CD4-positive, alpha-beta T cell (primary cell): ENCODE data around the gene CLEC4M. TPM values are rescaled to one million over a fixed set of nuclear protein-coding genes. Genes with fewer than 3 reads are reported as not detected.
A peak's percentile ranks its signal among the peaks of the same experiment; 100 is the strongest.

Experiments used
- ATAC-seq: fragments of 200-7000 bp; cut with Tn5 transposase; one replicate; pipeline ENCODE4 v1.10.0; 2022; ENCODE audit warnings: mild to moderate bottlenecking; ENCODE audit not compliant: poor library complexity
- CTCF ChIA-PET: fragments of 350-600 bp; sonication (Branson Sonifier 250); formaldehyde crosslinking; loops from one replicate; lab custom pipeline; 2021; ENCODE audit warnings: antibody characterized with exemption, inconsistent platforms; lab: Charles Lee
- POLR2A ChIA-PET: fragments of 350-600 bp; sonication (Branson Sonifier 250); formaldehyde crosslinking; loops from one replicate; lab custom pipeline; 2021; ENCODE audit warnings: antibody characterized with exemption, inconsistent platforms; lab: Charles Lee
- DNase-seq, 14 experiments: peaks; one replicate each; pipeline ENCODE4 v3.0.0-alpha.2; 2013 to 2020; ENCODE audit warnings: mixed read lengths in 2 of 14
- H3K27ac ChIP-seq, 2 donors: one replicate each; pipeline versions ENCODE4 v1.5.1 to v1.7.0; 2013; ENCODE audit warnings: low read length in 2 of 2, low read depth in 1 of 2, mild to moderate bottlenecking in 1 of 2
- H3K27me3 ChIP-seq, 2 experiments: 1 replicate in 1 of 2; 2 replicates in 1 of 2; pipeline versions ENCODE4 v1.6.1 to v1.7.0; 2013; ENCODE audit warnings: low read length in 2 of 2, control low read depth in 1 of 2, mild to moderate bottlenecking in 1 of 2, moderate library complexity in 1 of 2; ENCODE audit not compliant: insufficient read depth in 2 of 2, control insufficient read depth in 1 of 2
- H3K36me3 ChIP-seq: one replicate; pipeline ENCODE4 v1.6.1; 2013; ENCODE audit warnings: low read length, control low read depth; ENCODE audit not compliant: insufficient read depth
- H3K4me1 ChIP-seq: one replicate; pipeline ENCODE4 v1.6.1; 2013; ENCODE audit warnings: low read length, control low read depth; ENCODE audit not compliant: insufficient read depth
- H3K4me3 ChIP-seq: one replicate; pipeline ENCODE4 v1.5.1; 2013; ENCODE audit warnings: mild to moderate bottlenecking, low read length, moderate library complexity
- H3K9me3 ChIP-seq, 2 experiments: 1 replicate in 1 of 2; 2 replicates in 1 of 2; pipeline versions ENCODE4 v1.6.1 to v1.7.0; 2013; ENCODE audit warnings: low read length in 2 of 2, mild to moderate bottlenecking in 2 of 2, control low read depth in 1 of 2, moderate library complexity in 1 of 2; ENCODE audit not compliant: control insufficient read depth in 1 of 2, insufficient read depth in 1 of 2
- H3K27ac Mint-ChIP-seq: one replicate; pipeline ENCODE4 v1.8.0; 2020; ENCODE audit warnings: mixed read lengths
- H3K27me3 Mint-ChIP-seq: one replicate; pipeline ENCODE4 v1.8.0; 2021; ENCODE audit warnings: mixed read lengths
- H3K36me3 Mint-ChIP-seq: one replicate; pipeline ENCODE4 v1.8.0; 2021; ENCODE audit warnings: low read depth, mixed read lengths
- H3K4me1 Mint-ChIP-seq: one replicate; pipeline ENCODE4 v1.8.0; 2021; ENCODE audit warnings: low read depth, mixed read lengths
- H3K4me3 Mint-ChIP-seq: one replicate; pipeline ENCODE4 v1.8.0; 2020; ENCODE audit warnings: mild to moderate bottlenecking, mixed read lengths
- H3K9me3 Mint-ChIP-seq: one replicate; pipeline ENCODE4 v1.8.0; 2020; ENCODE audit warnings: mixed read lengths
- CTCF ChIP-seq: fragments of 200-600 bp; IDR thresholded peaks from one replicate; pipeline ENCODE4 v1.8.0; 2022; ENCODE audit warnings: antibody characterized with exemption, mild to moderate bottlenecking
- intact Hi-C, 2 experiments: fragments of 100-400 bp; cut with DNase I in 1 of 2; cut with micrococcal nuclease in 1 of 2; formaldehyde crosslinking; loops; one replicate each; pipeline versions ENCODE4 v1.15.1 to v1.9.0; 2023 to 2025; cut with DNase I, micrococcal nuclease
- total RNA-seq, 174 experiments: library from RNA in 2 of 174; stranded (reverse) in 2 of 174; gene quantifications; one replicate each; pipeline ENCODE4 v1.2.3 and lab custom pipeline; 2021 to 2026

CLEC4M gene
- total RNA-seq, 2 experiments from 2014 or later, result not detected

GRCh38 chr19:7751157-7751783 is 11.8 kb upstream of the CLEC4M start:
- Histone ChIP-seq H3K4me1 (peaks cover 8% of the 10 kb centered on the region), H3K27ac (no peak overlapping the region), H3K27me3 (no peaks in the 10 kb centered on the region), H3K36me3 (no peaks in the 10 kb centered on the region), H3K9me3 (peaks cover 0 to 6% of the 10 kb centered on the region in 2 experiments), H3K4me3 (no peak overlapping the region)
- Mint-ChIP-seq H3K36me3 (peaks cover 4% of the 10 kb centered on the region), H3K4me1 (peaks cover 5% of the 10 kb centered on the region), H3K27ac (peak overlapping the region; percentile 13), H3K27me3 (peaks cover 15% of the 10 kb centered on the region), H3K4me3 (no peak overlapping the region), H3K9me3 (peaks cover 5% of the 10 kb centered on the region)
- TF ChIP-seq CTCF, result no peak
- ATAC-seq (peak; percentile 65), DNase-seq (peak in 6 of 14 experiments; percentile 11 to 73 (median 28))
- intact Hi-C loops, result no loop called here
- POLR2A ChIA-PET, result no interaction called here
- CTCF ChIA-PET, result interaction anchor here (0.7 kb wide), 1 partner anchor 19 kb away, joined by 3 read pairs; no protein-coding TSS in a partner anchor

DNA sequence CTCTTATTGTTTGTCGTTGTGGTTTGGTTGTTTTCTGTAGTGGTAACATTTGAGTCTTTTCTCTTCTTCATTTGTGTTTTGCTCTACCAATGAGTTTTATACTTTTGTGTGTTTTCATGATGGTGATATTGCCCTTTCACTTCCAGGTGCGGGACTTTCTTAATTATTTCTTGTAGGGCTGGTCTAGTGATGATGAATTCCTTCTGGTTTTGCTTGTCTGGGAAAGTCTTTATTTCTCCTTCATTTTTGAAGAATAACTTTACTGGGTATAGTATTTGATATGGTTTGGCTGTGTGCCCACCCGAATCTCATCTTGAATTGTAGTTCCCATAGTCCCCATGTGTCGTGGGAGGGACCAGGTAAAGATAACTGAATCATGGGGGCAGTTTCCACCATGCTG is 6.8 kb upstream of the CLEC4M start:
- H3K36me3 Mint-ChIP-seq, result peaks cover 22% of the 10 kb centered on the region
- ATAC-seq, result no peak
- no peak overlapping the region for H3K4me3 Mint-ChIP-seq
- peaks cover 3% of the 10 kb centered on the region for H3K4me1 Mint-ChIP-seq
- intact Hi-C loops, result no loop called here
- Histone ChIP-seq H3K9me3 (peaks cover 21 to 36% of the 10 kb centered on the region in 2 experiments), H3K27me3 (peaks cover 0 to under 1% of the 10 kb centered on the region in 2 experiments), H3K36me3 (no peaks in the 10 kb centered on the region), H3K4me3 (no peak overlapping the region), H3K4me1 (peaks cover 3% of the 10 kb centered on the region), H3K27ac (no peak overlapping the region)
- peaks cover 6% of the 10 kb centered on the region for H3K27me3 Mint-ChIP-seq
- no peak overlapping the region for H3K27ac Mint-ChIP-seq
- no peak for DNase-seq
- peaks cover 15% of the 10 kb centered on the region for H3K9me3 Mint-ChIP-seq
- ChIA-PET CTCF (no interaction called here), POLR2A (no interaction called here)
- TF ChIP-seq CTCF, result no peak

GRCh38 chr19:7757358-7757757 is 5.7 kb upstream of the CLEC4M start:
- Mint-ChIP-seq H3K9me3 (peaks cover 15% of the 10 kb centered on the region), H3K36me3 (peaks cover 22% of the 10 kb centered on the region), H3K4me1 (no peaks in the 10 kb centered on the region), H3K27ac (no peak overlapping the region), H3K4me3 (no peak overlapping the region), H3K27me3 (peaks cover 3% of the 10 kb centered on the region)
- H3K36me3 ChIP-seq, result no peaks in the 10 kb centered on the region
- intact Hi-C loops, result no loop called here
- no peak for TF ChIP-seq CTCF
- peaks cover 21 to 36% of the 10 kb centered on the region in 2 experiments for H3K9me3 ChIP-seq
- H3K27me3 ChIP-seq, result peaks cover 0 to 4% of the 10 kb centered on the region in 2 experiments
- ChIA-PET CTCF (no interaction called here), POLR2A (no interaction called here)
- H3K4me1 ChIP-seq, result no peaks in the 10 kb centered on the region
- H3K4me3 ChIP-seq, result no peak overlapping the region
- DNase-seq (no peak), ATAC-seq (no peak)
- H3K27ac ChIP-seq, result no peak overlapping the region
